ENCODE data around the gene HEXB. TPM values are rescaled to one million over a fixed set of nuclear protein-coding genes. Genes with fewer than 3 reads are reported as not detected.

The HEXB gene
- total and polyA plus RNA-seq, 9 of the 15 experiments (the other 6 are each of a cell fraction or from before 2014, with no cell fraction given), result 22.9 to 158 (median 108) TPM

DNA sequence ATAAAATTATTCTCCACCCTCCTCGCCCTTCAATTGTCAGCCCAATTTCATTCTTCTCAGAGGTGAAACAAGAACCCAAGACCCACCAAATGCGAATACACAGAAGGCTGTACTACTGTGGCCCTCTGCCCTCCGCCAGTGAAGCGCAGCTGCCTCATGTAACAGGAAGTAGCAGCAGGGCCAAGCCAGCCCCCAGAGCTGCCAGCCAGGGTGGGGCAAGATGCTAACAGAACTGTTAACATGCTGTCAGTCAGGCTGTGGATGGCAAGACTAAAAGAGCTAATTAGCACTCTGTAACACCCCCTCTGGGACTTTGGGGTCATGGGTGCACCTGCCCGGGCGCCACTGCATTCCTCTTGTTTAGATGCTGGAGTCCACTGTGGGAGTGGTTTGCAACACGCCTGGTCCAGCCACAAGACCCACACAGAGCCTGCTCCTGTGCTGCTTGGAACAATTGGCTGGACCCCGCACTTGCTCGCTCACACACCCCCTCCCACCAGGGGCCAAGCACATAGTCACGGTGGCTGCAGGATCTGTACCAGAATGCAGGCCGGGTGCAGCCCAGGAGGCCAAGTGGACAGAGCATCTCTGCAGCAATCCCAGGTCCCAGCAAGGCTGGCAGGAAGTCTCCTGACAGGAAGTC is 14.5 kb upstream of the HEXB start (continued):
- TF ChIP-seq, protein P1, sequence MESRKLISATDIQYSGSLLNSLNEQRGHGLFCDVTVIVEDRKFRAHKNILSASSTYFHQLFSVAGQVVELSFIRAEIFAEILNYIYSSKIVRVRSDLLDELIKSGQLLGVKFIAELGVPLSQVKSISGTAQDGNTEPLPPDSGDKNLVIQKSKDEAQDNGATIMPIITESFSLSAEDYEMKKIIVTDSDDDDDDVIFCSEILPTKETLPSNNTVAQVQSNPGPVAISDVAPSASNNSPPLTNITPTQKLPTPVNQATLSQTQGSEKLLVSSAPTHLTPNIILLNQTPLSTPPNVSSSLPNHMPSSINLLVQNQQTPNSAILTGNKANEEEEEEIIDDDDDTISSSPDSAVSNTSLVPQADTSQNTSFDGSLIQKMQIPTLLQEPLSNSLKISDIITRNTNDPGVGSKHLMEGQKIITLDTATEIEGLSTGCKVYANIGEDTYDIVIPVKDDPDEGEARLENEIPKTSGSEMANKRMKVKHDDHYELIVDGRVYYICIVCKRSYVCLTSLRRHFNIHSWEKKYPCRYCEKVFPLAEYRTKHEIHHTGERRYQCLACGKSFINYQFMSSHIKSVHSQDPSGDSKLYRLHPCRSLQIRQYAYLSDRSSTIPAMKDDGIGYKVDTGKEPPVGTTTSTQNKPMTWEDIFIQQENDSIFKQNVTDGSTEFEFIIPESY (CRISPR knock-in tag; IDR thresholded peaks at IDR 0.05), result no peak
- TF ChIP-seq ILK (tag; IDR thresholded peaks at IDR 0.05; ENCODE audit: borderline replicate concordance, low read depth), result no peak
- TF ChIP-seq EP400 (IDR thresholded peaks at IDR 0.05), result no peak
- TF ChIP-seq BCLAF1 (IDR thresholded peaks at IDR 0.05; ENCODE audit: borderline replicate concordance in 1 of 2, control insufficient read depth in 1 of 2, low read depth in 2 of 2, low read length in 1 of 2), result no peak
